Peyer's patch (tissue), 4 donors: ENCODE measurements around the gene IWS1.

ENCODE experiments used
- POLR2A ChIP-seq, 2 donors: fragments of 450-650 bp; IDR thresholded peaks; one replicate each; pipeline ENCODE4 v1.5.1; 2017; ENCODE audit warnings: antibody characterized with exemption in 2 of 2, mild to moderate bottlenecking in 2 of 2, moderate library complexity in 2 of 2
- TF ChIP-seq, protein P1 (sequence below), 6 experiments: fragments of 450-650 bp in 4 of 6; fragments of 200-600 bp in 2 of 6; sonication (generic) in 1 of 6; IDR thresholded peaks; one replicate each; pipeline ENCODE4 v1.5.1; 2017 to 2019; ENCODE audit warnings: antibody characterized with exemption in 6 of 6, mild to moderate bottlenecking in 3 of 6, moderate library complexity in 1 of 6

DNA sequence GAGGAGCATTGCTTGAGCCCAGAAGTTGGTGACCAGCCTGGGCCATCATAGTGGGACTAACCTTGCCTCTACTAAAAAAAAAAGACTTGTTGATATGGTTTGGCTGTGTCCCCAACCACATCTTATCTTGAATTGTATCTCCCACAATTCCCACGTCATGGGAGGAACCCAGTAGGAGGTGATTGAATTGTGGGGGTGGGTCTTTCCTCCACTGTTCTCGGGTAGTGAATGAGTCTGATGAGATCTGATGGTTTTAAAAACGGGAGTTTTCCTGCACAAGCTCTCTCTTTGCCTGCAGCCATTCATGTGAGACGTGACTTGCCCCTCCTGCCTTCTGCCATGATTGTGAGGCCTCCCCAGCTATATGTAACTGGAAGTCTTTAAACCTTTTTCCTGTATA, 61.0 kb downstream of the IWS1 start:
- TF ChIP-seq, protein P1, sequence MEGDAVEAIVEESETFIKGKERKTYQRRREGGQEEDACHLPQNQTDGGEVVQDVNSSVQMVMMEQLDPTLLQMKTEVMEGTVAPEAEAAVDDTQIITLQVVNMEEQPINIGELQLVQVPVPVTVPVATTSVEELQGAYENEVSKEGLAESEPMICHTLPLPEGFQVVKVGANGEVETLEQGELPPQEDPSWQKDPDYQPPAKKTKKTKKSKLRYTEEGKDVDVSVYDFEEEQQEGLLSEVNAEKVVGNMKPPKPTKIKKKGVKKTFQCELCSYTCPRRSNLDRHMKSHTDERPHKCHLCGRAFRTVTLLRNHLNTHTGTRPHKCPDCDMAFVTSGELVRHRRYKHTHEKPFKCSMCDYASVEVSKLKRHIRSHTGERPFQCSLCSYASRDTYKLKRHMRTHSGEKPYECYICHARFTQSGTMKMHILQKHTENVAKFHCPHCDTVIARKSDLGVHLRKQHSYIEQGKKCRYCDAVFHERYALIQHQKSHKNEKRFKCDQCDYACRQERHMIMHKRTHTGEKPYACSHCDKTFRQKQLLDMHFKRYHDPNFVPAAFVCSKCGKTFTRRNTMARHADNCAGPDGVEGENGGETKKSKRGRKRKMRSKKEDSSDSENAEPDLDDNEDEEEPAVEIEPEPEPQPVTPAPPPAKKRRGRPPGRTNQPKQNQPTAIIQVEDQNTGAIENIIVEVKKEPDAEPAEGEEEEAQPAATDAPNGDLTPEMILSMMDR (IDR thresholded peaks at IDR 0.05) = no peak
- no peak for TF ChIP-seq POLR2A (IDR thresholded peaks at IDR 0.05)
